NCI-H1092 treated with DMSO at 0.1 percent for 48 hours (cell line): Measurements from ENCODE around the gene ZMYND19.
"Not testable (repeated sequence)": the region's sequence is repeated elsewhere in the genome, so short reads cannot be mapped to it uniquely, and the experiment has no call there.

Experiments
- DNase-seq: peaks from one replicate; lab custom pipeline; 2025; lab: John Stamatoyannopoulos, UW

ZMYND19 gene

GRCh38 chr9:137590469-137591383 is at the start of gene ZMYND19:
TSS of gene ZMYND19 (minus strand) at chr9:137590512. CDS start at chr9:137590263, 249 bp downstream.
- DNase-seq: peak; percentile 89

GRCh38 chr9:137639303-137640051 is 49.2 kb upstream of the ZMYND19 start:
- no peak for DNase-seq

GRCh38 chr9:137638680-137639079 is 48.4 kb upstream of the ZMYND19 start:
- DNase-seq: no peak

GRCh38 chr9:137634016-137634415 is 43.7 kb upstream of the ZMYND19 start:
- DNase-seq: no peak

- DNase-seq: no peak
Measured at GRCh38 chr9:137632230-137633161, 42.2 kb upstream of the ZMYND19 start.

- no peak for DNase-seq
Measured at GRCh38 chr9:137631345-137632229, 41.3 kb upstream of the ZMYND19 start.

GRCh38 chr9:137630679-137631078 is 40.4 kb upstream of the ZMYND19 start:
- DNase-seq: no peak

- no peak for DNase-seq
Measured at GRCh38 chr9:137630126-137630525, 39.8 kb upstream of the ZMYND19 start.

- DNase-seq: not testable (repeated sequence)
Measured at GRCh38 chr9:137627406-137627805, 37.1 kb upstream of the ZMYND19 start.

- no peak for DNase-seq
Measured at GRCh38 chr9:137626464-137626863, 36.2 kb upstream of the ZMYND19 start.

GRCh38 chr9:137622211-137622610 is 31.9 kb upstream of the ZMYND19 start:
- DNase-seq: not testable (repeated sequence)

- no peak for DNase-seq
Measured at GRCh38 chr9:137621131-137621757, 30.9 kb upstream of the ZMYND19 start.

GRCh38 chr9:137620581-137620980 is 30.3 kb upstream of the ZMYND19 start:
- DNase-seq: no peak

- DNase-seq: no peak
Measured at GRCh38 chr9:137620048-137620405, 29.7 kb upstream of the ZMYND19 start.

GRCh38 chr9:137619240-137620047 is 29.1 kb upstream of the ZMYND19 start:
- peak; percentile 19 for DNase-seq

- DNase-seq: peak; percentile 85
Measured at GRCh38 chr9:137618105-137619067, 28.1 kb upstream of the ZMYND19 start, which contains the start of gene EHMT1. TSS of gene EHMT1 (plus strand) at chr9:137619005. CDS start at chr9:137619029, 24 bp downstream.

GRCh38 chr9:137615387-137615871 is 25.1 kb upstream of the ZMYND19 start:
- no peak for DNase-seq
